ENCODE results near the gene NRGN. TPM values are rescaled to one million over a fixed set of nuclear protein-coding genes. Genes with fewer than 3 reads are reported as not detected.

Gene NRGN
- total RNA-seq, 4 donors from 2014 or later, result 1.4 to 3.1 (median 2.4) TPM; not detected in 1

DNA sequence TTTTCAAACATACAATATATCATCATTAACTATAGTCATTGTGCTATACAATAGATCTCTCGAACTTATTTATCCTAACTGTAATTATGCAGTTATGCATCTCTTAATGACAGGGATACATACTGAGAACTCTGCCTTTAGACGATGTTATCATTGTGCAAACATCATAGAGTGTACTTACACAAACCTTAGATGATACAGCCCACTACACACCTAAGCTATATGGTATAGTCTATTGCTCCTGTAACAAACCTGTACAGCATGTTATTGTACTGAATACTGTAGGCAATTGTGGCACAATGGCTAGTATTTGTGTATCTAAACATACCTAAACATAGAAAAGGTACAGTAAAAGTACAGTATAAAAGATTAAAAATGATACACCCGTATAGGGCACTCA is 27.4 kb upstream of the NRGN start:
- 82 to 89% methylated on average over 3 of the region's 3 CpGs for WGBS, 2 donors
- Histone ChIP-seq H3K27me3 (peaks cover 0 to 22% of the 10 kb centered on the region in 2 donors), H3K4me3 (no peak overlapping the region), H3K9me3 (peaks cover 0 to 10% (median 0%) of the 10 kb centered on the region in 4 donors), H3K27ac (no peak overlapping the region), H3K36me3 (no peaks in the 10 kb centered on the region), H3K4me1 (peaks cover 0 to 2% (median 0%) of the 10 kb centered on the region in 4 donors)
- no peak for DNase-seq (ENCODE audit: low spot score in 2 of 2)
- no peak for TF ChIP-seq EP300 (IDR thresholded peaks at IDR 0.05)
- no peak for TF ChIP-seq POLR2A (IDR thresholded peaks at IDR 0.05)
- TF ChIP-seq, protein P1, sequence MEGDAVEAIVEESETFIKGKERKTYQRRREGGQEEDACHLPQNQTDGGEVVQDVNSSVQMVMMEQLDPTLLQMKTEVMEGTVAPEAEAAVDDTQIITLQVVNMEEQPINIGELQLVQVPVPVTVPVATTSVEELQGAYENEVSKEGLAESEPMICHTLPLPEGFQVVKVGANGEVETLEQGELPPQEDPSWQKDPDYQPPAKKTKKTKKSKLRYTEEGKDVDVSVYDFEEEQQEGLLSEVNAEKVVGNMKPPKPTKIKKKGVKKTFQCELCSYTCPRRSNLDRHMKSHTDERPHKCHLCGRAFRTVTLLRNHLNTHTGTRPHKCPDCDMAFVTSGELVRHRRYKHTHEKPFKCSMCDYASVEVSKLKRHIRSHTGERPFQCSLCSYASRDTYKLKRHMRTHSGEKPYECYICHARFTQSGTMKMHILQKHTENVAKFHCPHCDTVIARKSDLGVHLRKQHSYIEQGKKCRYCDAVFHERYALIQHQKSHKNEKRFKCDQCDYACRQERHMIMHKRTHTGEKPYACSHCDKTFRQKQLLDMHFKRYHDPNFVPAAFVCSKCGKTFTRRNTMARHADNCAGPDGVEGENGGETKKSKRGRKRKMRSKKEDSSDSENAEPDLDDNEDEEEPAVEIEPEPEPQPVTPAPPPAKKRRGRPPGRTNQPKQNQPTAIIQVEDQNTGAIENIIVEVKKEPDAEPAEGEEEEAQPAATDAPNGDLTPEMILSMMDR (IDR thresholded peaks at IDR 0.05), result no peak

DNA sequence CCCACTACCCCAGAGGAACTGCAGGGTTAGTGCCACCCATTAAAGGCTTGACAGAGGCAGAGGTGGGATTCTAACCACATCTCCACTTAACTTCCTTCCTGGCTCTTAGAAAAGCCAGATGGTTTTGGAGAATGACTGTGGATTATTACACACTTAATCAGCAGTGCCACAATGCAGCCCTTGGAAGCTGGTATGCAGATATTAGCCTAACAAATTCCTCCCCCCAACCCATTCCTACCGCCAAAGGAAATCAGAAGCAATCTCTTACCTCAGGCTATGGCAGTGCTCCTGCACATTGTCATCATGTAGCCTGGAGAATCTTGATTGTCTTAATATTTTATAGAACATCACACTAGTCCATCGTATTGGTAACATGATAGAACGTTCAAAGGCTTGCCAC is 23.2 kb upstream of the NRGN start:
- Histone ChIP-seq H3K9me3 (no peaks in the 10 kb centered on the region), H3K4me3 (no peak overlapping the region), H3K27me3 (peaks cover 0 to 62% of the 10 kb centered on the region in 2 donors), H3K27ac (no peak overlapping the region), H3K36me3 (no peaks in the 10 kb centered on the region), H3K4me1 (peaks cover 0 to 19% (median 5%) of the 10 kb centered on the region in 4 donors)
- DNase-seq (ENCODE audit: low spot score in 2 of 2), result no peak
- no peak for TF ChIP-seq POLR2A (IDR thresholded peaks at IDR 0.05)
- no peak for TF ChIP-seq EP300 (IDR thresholded peaks at IDR 0.05)
- TF ChIP-seq, protein P1 (IDR thresholded peaks at IDR 0.05), result no peak
- WGBS, 2 donors, result 49 to 57% methylated on average over 3 of the region's 3 CpGs

DNA sequence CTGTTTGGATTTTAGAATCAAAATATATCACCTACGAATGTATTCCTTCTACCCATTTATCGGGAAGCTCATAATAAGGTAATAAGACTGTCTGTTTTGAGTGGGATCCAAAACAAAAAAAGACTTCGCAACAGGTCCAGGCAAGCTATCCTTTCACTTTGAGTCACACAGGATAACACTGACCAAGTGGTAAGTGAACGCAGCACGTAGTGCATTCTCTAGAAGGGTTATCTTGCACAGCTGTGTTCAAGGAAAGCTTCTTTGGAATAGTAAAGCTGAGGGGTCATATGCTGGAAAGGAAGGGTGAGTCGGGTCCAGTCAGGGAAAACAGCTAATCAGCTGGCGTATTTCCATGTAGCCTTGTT is 22.3 kb upstream of the NRGN start:
- DNase-seq (ENCODE audit: low spot score in 2 of 2), result no peak
- TF ChIP-seq, protein P1 (IDR thresholded peaks at IDR 0.05), result no peak
- no peak for TF ChIP-seq POLR2A (IDR thresholded peaks at IDR 0.05)
- TF ChIP-seq EP300 (IDR thresholded peaks at IDR 0.05), result no peak
- H3K4me3 ChIP-seq, result peak overlapping the region in 1 of 4 donors; percentile 49
- H3K27me3 ChIP-seq, result peaks cover 0 to 70% of the 10 kb centered on the region in 2 donors
- H3K9me3 ChIP-seq, result no peaks in the 10 kb centered on the region
- peaks cover 0 to 19% (median 5%) of the 10 kb centered on the region in 4 donors for H3K4me1 ChIP-seq
- WGBS, 2 donors, result 38 to 46% methylated on average over 7 of the region's 7 CpGs
- no peaks in the 10 kb centered on the region for H3K36me3 ChIP-seq
- H3K27ac ChIP-seq, result no peak overlapping the region

DNA sequence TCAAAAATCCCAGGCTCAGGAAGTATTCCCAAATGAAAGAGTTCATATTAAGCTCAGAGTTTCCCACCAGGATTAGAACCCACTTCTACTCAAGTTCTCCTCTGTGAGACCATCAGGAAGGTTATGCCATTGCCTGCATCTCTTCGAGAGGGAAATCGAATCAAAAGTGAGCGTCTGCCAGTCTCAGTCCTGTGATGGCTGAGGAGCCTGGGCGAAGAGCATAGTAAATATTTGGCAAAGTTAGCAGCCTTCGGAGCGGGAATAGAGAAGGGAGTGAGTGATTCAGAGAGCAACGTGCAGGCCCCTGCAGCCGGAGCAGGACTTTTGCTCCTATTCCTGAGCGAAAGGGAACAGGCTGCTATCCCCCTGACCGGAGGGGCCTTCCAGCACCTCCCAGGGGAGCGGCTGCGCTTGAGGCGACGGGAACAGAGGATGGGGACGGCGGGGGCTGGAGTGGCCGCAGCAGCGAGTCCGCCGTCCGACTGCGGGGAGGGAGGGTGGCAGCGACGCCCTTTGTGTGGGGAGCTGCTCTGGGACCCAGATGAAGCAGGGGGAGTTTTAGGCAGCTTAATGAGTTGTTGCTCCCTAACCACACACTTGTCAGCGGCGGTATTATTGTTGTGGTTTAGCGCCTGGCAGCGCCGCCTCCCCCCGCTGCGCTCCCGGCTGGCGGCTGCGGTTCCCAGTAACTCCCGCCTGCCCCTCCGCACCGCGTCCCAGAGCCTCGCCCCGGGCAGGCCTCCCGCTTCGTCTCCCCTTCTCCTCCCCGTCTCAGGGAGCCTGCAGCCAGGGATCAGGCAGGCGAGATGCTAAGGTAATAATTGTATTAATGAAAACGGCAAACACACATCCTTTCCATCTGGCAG is 21.7 kb upstream of the NRGN start:
- DNase-seq (ENCODE audit: low spot score in 2 of 2), result no peak
- H3K27ac ChIP-seq, result no peak overlapping the region
- 1 to 2% methylated on average over 45 of the region's 45 CpGs for WGBS, 2 donors

More for the DNA sequence above, 21.7 kb upstream of the NRGN start:
- H3K9me3 ChIP-seq, result no peaks in the 10 kb centered on the region
- H3K36me3 ChIP-seq, result no peaks in the 10 kb centered on the region
- H3K27me3 ChIP-seq, result peaks cover 0 to 76% of the 10 kb centered on the region in 2 donors
- peaks cover 0 to 19% (median 5%) of the 10 kb centered on the region in 4 donors for H3K4me1 ChIP-seq
- TF ChIP-seq POLR2A (IDR thresholded peaks at IDR 0.05), result no peak
- TF ChIP-seq EP300 (IDR thresholded peaks at IDR 0.05), result no peak
- TF ChIP-seq, protein P1 (IDR thresholded peaks at IDR 0.05), result no peak
- H3K4me3 ChIP-seq, result peak overlapping the region; percentile 11 to 49 (median 25)

Measured in tibial nerve (tissue), 4 donors.